ENCODE measurements around the gene PODXL2. TPM values are rescaled to one million over a fixed set of nuclear protein-coding genes. Genes with fewer than 3 reads are reported as not detected.
A peak's percentile ranks its signal among the peaks of the same experiment; 100 is the strongest.

Gene PODXL2
- polyA plus RNA-seq, 1 donor (not counting 4 experiments of a cell fraction or from before 2014, with no cell fraction given): 1.6 TPM

DNA sequence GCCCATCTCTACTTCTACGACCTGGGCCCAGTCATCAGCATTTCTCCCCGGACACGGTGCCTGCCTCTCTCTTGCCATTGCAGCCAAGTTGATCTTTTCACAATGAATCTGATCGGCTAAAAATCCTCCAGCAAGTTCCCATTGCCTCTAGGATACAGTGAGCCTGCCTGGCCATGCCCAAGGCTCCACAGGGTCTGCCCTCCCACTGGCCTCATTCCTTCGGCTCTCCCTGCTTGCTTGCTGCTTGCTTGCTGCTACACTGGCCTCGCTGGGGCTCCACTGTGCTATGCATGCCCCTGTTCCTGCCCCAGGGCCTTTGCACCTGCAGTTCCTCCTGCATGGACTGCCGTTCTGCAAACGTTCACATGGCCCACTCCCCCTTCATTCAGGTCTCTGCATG is 45.8 kb downstream of the PODXL2 start:
- H4K20me1 ChIP-seq (ENCODE audit: control insufficient read depth, extremely low read depth, insufficient read depth, low read length): no peaks in the 10 kb centered on the region
- H3K9me1 ChIP-seq (ENCODE audit: control insufficient read depth, extremely low read depth, insufficient read depth, low read length): no peaks in the 10 kb centered on the region
- no peak overlapping the region for H3K9ac ChIP-seq (ENCODE audit: control insufficient read depth, extremely low read depth, insufficient read depth, low read length)
- H2AFZ ChIP-seq (ENCODE audit: control insufficient read depth, low read length): no peak overlapping the region
- FAIRE-seq (no peak), DNase-seq (ENCODE audit: low read depth, low spot score) (no peak)
- no peak overlapping the region for H3K27ac ChIP-seq (ENCODE audit: control insufficient read depth, insufficient read depth, low read length)
- H3K4me1 ChIP-seq (ENCODE audit: control insufficient read depth, extremely low read depth, insufficient read depth, low read length): peaks cover 37% of the 10 kb centered on the region
- H3K36me3 ChIP-seq (ENCODE audit: control insufficient read depth in 2 of 2, extremely low read depth in 1 of 2, insufficient read depth in 2 of 2, low read length in 2 of 2): peaks cover 0 to 6% of the 10 kb centered on the region in 2 experiments
- no peaks in the 10 kb centered on the region for H3K79me2 ChIP-seq (ENCODE audit: control insufficient read depth, insufficient read depth, low read length)
- dilution Hi-C loops (cut with MboI; ENCODE audit: extremely low pct_ligation_motif_present, low sequenced_read_pairs): no loop called here
- H3K27me3 ChIP-seq (ENCODE audit: control insufficient read depth, extremely low read depth, insufficient read depth, low read length): no peaks in the 10 kb centered on the region
- TF ChIP-seq EZH2 (IDR thresholded peaks at IDR 0.05; ENCODE audit: low read length): no peak
- no peak for TF ChIP-seq CTCF (optimal IDR thresholded peaks at IDR 0.05 in 1 of 3, IDR thresholded peaks at IDR 0.05 in 1 of 3, conservative IDR thresholded peaks at IDR 0.05 in 1 of 3; ENCODE audit: extremely low read depth in 1 of 3, insufficient read depth in 2 of 3, low read length in 3 of 3)
- H3K4me2 ChIP-seq (ENCODE audit: control insufficient read depth, extremely low read depth, insufficient read depth, low read depth, low read length): no peak overlapping the region
- H3K9me3 ChIP-seq (ENCODE audit: control insufficient read depth, low read depth, low read length): no peaks in the 10 kb centered on the region
- no peak overlapping the region for H3K4me3 ChIP-seq (ENCODE audit: control insufficient read depth in 2 of 3, extremely low read depth in 1 of 3, insufficient read depth in 2 of 3, low read depth in 1 of 3, low read length in 3 of 3)

GRCh38 chr3:127675651-127676391 is 46.8 kb downstream of the PODXL2 start:
- Histone ChIP-seq H3K4me2 (ENCODE audit: control insufficient read depth, extremely low read depth, insufficient read depth, low read depth, low read length) (peak overlapping the region; percentile 16), H3K36me3 (ENCODE audit: control insufficient read depth in 2 of 2, extremely low read depth in 1 of 2, insufficient read depth in 2 of 2, low read length in 2 of 2) (peaks cover 1 to 6% of the 10 kb centered on the region in 2 experiments)

More at GRCh38 chr3:127675651-127676391, 46.8 kb downstream of the PODXL2 start:
- dilution Hi-C loops (cut with MboI; ENCODE audit: extremely low pct_ligation_motif_present, low sequenced_read_pairs): no loop called here
- Histone ChIP-seq H3K9me3 (ENCODE audit: control insufficient read depth, low read depth, low read length) (no peaks in the 10 kb centered on the region), H2AFZ (ENCODE audit: control insufficient read depth, low read length) (no peak overlapping the region), H3K27me3 (ENCODE audit: control insufficient read depth, extremely low read depth, insufficient read depth, low read length) (no peaks in the 10 kb centered on the region), H3K9me1 (ENCODE audit: control insufficient read depth, extremely low read depth, insufficient read depth, low read length) (no peaks in the 10 kb centered on the region), H3K79me2 (ENCODE audit: control insufficient read depth, insufficient read depth, low read length) (no peaks in the 10 kb centered on the region), H3K27ac (ENCODE audit: control insufficient read depth, insufficient read depth, low read length) (peak overlapping the region; percentile 26), H3K4me1 (ENCODE audit: control insufficient read depth, extremely low read depth, insufficient read depth, low read length) (peaks cover 37% of the 10 kb centered on the region), H4K20me1 (ENCODE audit: control insufficient read depth, extremely low read depth, insufficient read depth, low read length) (no peaks in the 10 kb centered on the region), H3K4me3 (ENCODE audit: control insufficient read depth in 2 of 3, extremely low read depth in 1 of 3, insufficient read depth in 2 of 3, low read depth in 1 of 3, low read length in 3 of 3) (no peak overlapping the region), H3K9ac (ENCODE audit: control insufficient read depth, extremely low read depth, insufficient read depth, low read length) (no peak overlapping the region)
- no peak for DNase-seq (ENCODE audit: low read depth, low spot score)
- FAIRE-seq: no peak
- no peak for TF ChIP-seq CTCF (optimal IDR thresholded peaks at IDR 0.05 in 1 of 3, IDR thresholded peaks at IDR 0.05 in 1 of 3, conservative IDR thresholded peaks at IDR 0.05 in 1 of 3; ENCODE audit: extremely low read depth in 1 of 3, insufficient read depth in 2 of 3, low read length in 3 of 3)
- TF ChIP-seq EZH2 (IDR thresholded peaks at IDR 0.05; ENCODE audit: low read length): no peak

Measured in keratinocyte (primary cell).